K562 (cell line): ENCODE data around the gene CHPF2. TPM values are rescaled to one million over a fixed set of nuclear protein-coding genes. Genes with fewer than 3 reads are reported as not detected.
A peak's percentile ranks its signal among the peaks of the same experiment; 100 is the strongest.

ENCODE experiments used
- CREB1 ChIP-seq, 2 experiments: sonication (generic) in 1 of 2; formaldehyde crosslinking in 1 of 2; IDR thresholded peaks; 2 replicates each; pipeline versions ENCODE4 v1.6.1 to v1.8.0; 2012 to 2022; ENCODE audit warnings: inconsistent platforms in 1 of 2, mild to moderate bottlenecking in 1 of 2, missing genetic modification reagents in 1 of 2, moderate library complexity in 1 of 2
- EGR1 ChIP-seq: fragments of 450-650 bp; conservative IDR thresholded peaks from 2 replicates; pipeline ENCODE4 v1.6.1; 2017; ENCODE audit warnings: mild to moderate bottlenecking
- JUND ChIP-seq, 2 experiments: IDR thresholded peaks; 2 replicates in 1 of 2; 3 replicates in 1 of 2; pipeline ENCODE4 v1.6.1; 2011; ENCODE audit warnings: borderline replicate concordance in 2 of 2, low read depth in 2 of 2, low read length in 2 of 2, improper control_type of control experiment in 1 of 2, missing biosample characterization in 1 of 2, missing genetic modification characterization in 1 of 2, missing genetic modification reagents in 1 of 2
- MYC ChIP-seq, 2 experiments: fragments of 250-450 bp in 1 of 2; sonication (Bioruptor Pico) in 1 of 2; IDR thresholded peaks; 2 replicates each; pipeline versions ENCODE4 v1.5.1 to v1.6.1; 2012 to 2021; ENCODE audit warnings: low read depth in 2 of 2, borderline replicate concordance in 1 of 2, improper control_type of control experiment in 1 of 2, low read length in 1 of 2, mild to moderate bottlenecking in 1 of 2, moderate library complexity in 1 of 2
- PKNOX1 ChIP-seq: fragments of 450-650 bp; IDR thresholded peaks from 2 replicates; pipeline ENCODE4 v1.6.1; 2016
- PREB ChIP-seq: sonication (generic); formaldehyde crosslinking; IDR thresholded peaks from 2 replicates; pipeline ENCODE4 v1.8.1; 2023; ENCODE audit warnings: mild to moderate bottlenecking, missing genetic modification reagents
- REST ChIP-seq, 2 experiments: fragments of 450-650 bp; formaldehyde crosslinking in 1 of 2; IDR thresholded peaks; 2 replicates each; pipeline versions ENCODE4 v1.4.0 to v1.6.1; 2014 to 2020; ENCODE audit warnings: mild to moderate bottlenecking in 2 of 2, borderline replicate concordance in 1 of 2, low read depth in 1 of 2
- U2AF1 ChIP-seq: fragments of 200-400 bp; formaldehyde crosslinking; optimal IDR thresholded peaks from 2 replicates; pipeline ENCODE3; 2017; ENCODE audit warnings: mild to moderate bottlenecking, low read depth, low read length, moderate library complexity
- YY1 ChIP-seq, 3 experiments: IDR thresholded peaks; 2 replicates each; pipeline ENCODE4 v1.6.1; 2011; ENCODE audit warnings: low read length in 2 of 3, mild to moderate bottlenecking in 2 of 3, moderate library complexity in 2 of 3, borderline replicate concordance in 1 of 3, control low read depth in 1 of 3, low read depth in 1 of 3; ENCODE audit not compliant: insufficient read depth in 3 of 3, insufficient replicate concordance in 2 of 3, control insufficient read depth in 1 of 3, insufficient read length in 1 of 3; ENCODE audit errors: extremely low read depth in 1 of 3
- ZNF445 ChIP-seq: fragments of 250-450 bp; sonication (Bioruptor Pico); IDR thresholded peaks from 2 replicates; pipeline ENCODE4 v1.4.0; 2020; ENCODE audit warnings: low read depth, mild to moderate bottlenecking, moderate library complexity
- polyA plus RNA-seq, 8 experiments: library from polyadenylated mRNA; depleted of rRNA in 4 of 8; stranded (reverse) in 5 of 8; unstranded in 3 of 8; fragments of >200 nt; fragmentation: Nextera tagmentation in 2 of 8; fragmentation: Illumina TruSeq in 1 of 8; extraction: Ambion mirVana in 2 of 8; extraction: Trizol in 1 of 8; gene quantifications; 2 replicates each; pipeline versions ENCODE4 v1.2.1 to v1.2.3, GENCODE V29; 2011 to 2014; ENCODE audit warnings: inconsistent platforms in 1 of 8, missing spikeins in 1 of 8
- total RNA-seq, 7 experiments: library from RNA; depleted of rRNA in 6 of 7; stranded (reverse); fragments of >200 nt in 6 of 7; fragmentation: Illumina TruSeq in 2 of 7; extraction: Trizol in 2 of 7; gene quantifications; 2 replicates each; pipeline versions ENCODE4 v1.2.1 to v1.2.3, GENCODE V29; 2011 to 2021; ENCODE audit warnings: low replicate concordance in 1 of 7

CHPF2 gene
- total and polyA plus RNA-seq, 9 of the 15 experiments (the other 6 are each of a cell fraction or from before 2014, with no cell fraction given) = 0.08 to 32.8 (median 10.5) TPM

- no peak for TF ChIP-seq ZNF445
- TF ChIP-seq JUND (IDR thresholded peaks at IDR 0.05; ENCODE audit: borderline replicate concordance, low read depth, low read length) = no peak
- no peak for TF ChIP-seq JUND (tag; IDR thresholded peaks at IDR 0.05; ENCODE audit: borderline replicate concordance, low read depth, low read length)
- no peak for TF ChIP-seq PKNOX1
- TF ChIP-seq CREB1 (IDR thresholded peaks at IDR 0.05) = no peak
- TF ChIP-seq CREB1 (CRISPR knock-in tag; IDR thresholded peaks at IDR 0.05) = no peak
- TF ChIP-seq EGR1 = peak; percentile 78
- peak; percentile 38; the same call in 1 of the 2 replicates for TF ChIP-seq REST (IDR thresholded peaks at IDR 0.05; ENCODE audit: borderline replicate concordance)
- TF ChIP-seq REST (CRISPR knock-in tag; IDR thresholded peaks at IDR 0.05; ENCODE audit: low read depth) = no peak
- no peak for TF ChIP-seq PREB (CRISPR knock-in tag)
- TF ChIP-seq MYC (IDR thresholded peaks at IDR 0.05; ENCODE audit: low read depth, low read length) = 0 out of 2 replicates have a peak, but pooled peaks have one; percentile 16
- no peak for TF ChIP-seq MYC (CRISPR knock-in tag; IDR thresholded peaks at IDR 0.05; ENCODE audit: borderline replicate concordance, low read depth)
- TF ChIP-seq U2AF1 = no peak
- TF ChIP-seq YY1 (IDR thresholded peaks at IDR 0.05; ENCODE audit: borderline replicate concordance in 1 of 3, control insufficient read depth in 1 of 3, extremely low read depth in 1 of 3, insufficient read depth in 3 of 3, insufficient read length in 1 of 3, insufficient replicate concordance in 2 of 3, low read depth in 1 of 3, low read length in 2 of 3) = peak in 1 of 3 experiments; percentile 20
Observed at GRCh38 chr7:151245360-151246101, 13.2 kb downstream of the CHPF2 start (continued).
